Natural killer cell (primary cell): Measurements from ENCODE around the gene COPS9. TPM values are rescaled to one million over a fixed set of nuclear protein-coding genes. Genes with fewer than 3 reads are reported as not detected.

Source experiments
- ATAC-seq, 3 donors: fragments of 150-1000 bp in 2 of 3; fragments of 200-7000 bp in 1 of 3; cut with Tn5 transposase; 1 replicate in 1 of 3; 2 replicates in 2 of 3; pipeline ENCODE4 v1.10.0; 2021; ENCODE audit warnings: mild to moderate bottlenecking in 2 of 3, moderate library complexity in 2 of 3
- DNase-seq, 2 donors: peaks; one replicate each; pipeline versions ENCODE4 v3.0.0 to v3.0.0-alpha.2; 2013 to 2021; ENCODE audit warnings: mixed read lengths in 1 of 2
- H3K27ac ChIP-seq: one replicate; pipeline ENCODE4 v1.5.1; 2013; ENCODE audit warnings: mild to moderate bottlenecking, low read length
- H3K27me3 ChIP-seq: one replicate; pipeline ENCODE4 v1.6.1; 2013; ENCODE audit warnings: low read length; ENCODE audit not compliant: control insufficient read depth, insufficient read depth
- H3K36me3 ChIP-seq: one replicate; pipeline ENCODE4 v1.6.1; 2013; ENCODE audit warnings: low read length; ENCODE audit not compliant: control insufficient read depth, insufficient read depth
- H3K4me1 ChIP-seq: one replicate; pipeline ENCODE4 v1.6.1; 2013; ENCODE audit warnings: low read length; ENCODE audit not compliant: control insufficient read depth, insufficient read depth
- H3K4me3 ChIP-seq: one replicate; pipeline ENCODE4 v1.5.1; 2013; ENCODE audit warnings: low read length
- H3K9me3 ChIP-seq: one replicate; pipeline ENCODE4 v1.6.1; 2013; ENCODE audit warnings: low read length; ENCODE audit not compliant: control insufficient read depth, insufficient read depth
- H3K27ac Mint-ChIP-seq, 2 donors: one replicate each; pipeline ENCODE4 v1.8.0; 2022; ENCODE audit warnings: mild to moderate bottlenecking in 2 of 2, mixed read lengths in 2 of 2, moderate library complexity in 1 of 2
- H3K27me3 Mint-ChIP-seq, 2 donors: one replicate each; pipeline ENCODE4 v1.8.0; 2022; ENCODE audit warnings: low read depth in 2 of 2, mixed read lengths in 2 of 2
- H3K36me3 Mint-ChIP-seq: one replicate; pipeline ENCODE4 v1.8.0; 2022; ENCODE audit warnings: mixed read lengths
- H3K4me1 Mint-ChIP-seq, 2 donors: one replicate each; pipeline ENCODE4 v1.8.0; 2022; ENCODE audit warnings: mixed read lengths in 2 of 2
- H3K4me3 Mint-ChIP-seq: one replicate; pipeline ENCODE4 v1.8.0; 2022; ENCODE audit warnings: mild to moderate bottlenecking, moderate library complexity, mixed read lengths
- H3K9me3 Mint-ChIP-seq, 2 donors: one replicate each; pipeline ENCODE4 v1.8.0; 2022; ENCODE audit warnings: mixed read lengths in 2 of 2
- CTCF ChIP-seq: fragments of 200-600 bp; IDR thresholded peaks from one replicate; pipeline ENCODE4 v1.8.0; 2022; ENCODE audit warnings: antibody characterized with exemption
- WGBS: methylation state at CpG from one replicate; pipeline ENCODE4 v1.1.7; 2013; ENCODE audit warnings: missing lambda C conversion rate; ENCODE audit not compliant: insufficient coverage; 5-methylcytosine and 5-hydroxymethylcytosine counted together
- intact Hi-C: fragments of 100-400 bp; cut with micrococcal nuclease; formaldehyde crosslinking; loops from one replicate; pipeline ENCODE4 v1.14.2; 2022
- total RNA-seq, 4 donors: library from RNA; stranded (reverse); fragments of 120-200 nt in 1 of 4; gene quantifications; one replicate each; pipeline versions ENCODE4 v1.2.3 to v1.2.4, GENCODE V29; 2013 to 2022

Gene COPS9
- total RNA-seq, 3 donors from 2014 or later (not counting 1 experiment from before 2014, with no cell fraction given), result 51.5 to 76.5 (median 53.5) TPM

GRCh38 chr2:240131296-240131695, 4.8 kb downstream of the COPS9 start:
- Mint-ChIP-seq H3K27me3 (no peaks in the 10 kb centered on the region), H3K9me3 (no peaks in the 10 kb centered on the region), H3K4me3 (no peak overlapping the region), H3K27ac (no peak overlapping the region), H3K4me1 (peaks cover 21 to 28% of the 10 kb centered on the region in 2 donors), H3K36me3 (no peaks in the 10 kb centered on the region)
- intact Hi-C loops, result no loop called here
- no peak for TF ChIP-seq CTCF
- peak in 1 of 2 donors; percentile 15 for DNase-seq
- 98% methylated on average over 16 of the region's 16 CpGs for WGBS
- Histone ChIP-seq H3K27ac (no peak overlapping the region), H3K4me1 (peaks cover 16% of the 10 kb centered on the region), H3K4me3 (no peak overlapping the region), H3K27me3 (no peaks in the 10 kb centered on the region), H3K36me3 (peaks cover 48% of the 10 kb centered on the region), H3K9me3 (no peaks in the 10 kb centered on the region)
- no peak for ATAC-seq

- Histone ChIP-seq H3K4me1 (peaks cover 14% of the 10 kb centered on the region), H3K36me3 (peaks cover 48% of the 10 kb centered on the region), H3K27ac (no peak overlapping the region), H3K9me3 (no peaks in the 10 kb centered on the region), H3K27me3 (no peaks in the 10 kb centered on the region), H3K4me3 (no peak overlapping the region)
- Mint-ChIP-seq H3K36me3 (no peaks in the 10 kb centered on the region), H3K9me3 (no peaks in the 10 kb centered on the region), H3K4me3 (no peak overlapping the region), H3K27ac (no peak overlapping the region), H3K4me1 (peaks cover 18 to 21% of the 10 kb centered on the region in 2 donors), H3K27me3 (no peaks in the 10 kb centered on the region)
- 94% methylated on average over 22 of the region's 23 CpGs for WGBS
- DNase-seq (no peak), ATAC-seq (no peak)
- TF ChIP-seq CTCF, result no peak
- intact Hi-C loops, result no loop called here
Measured at GRCh38 chr2:240130393-240131195, 5.5 kb downstream of the COPS9 start.

GRCh38 chr2:240129731-240130392, 6.2 kb downstream of the COPS9 start:
- H3K9me3 Mint-ChIP-seq, result no peaks in the 10 kb centered on the region
- Histone ChIP-seq H3K36me3 (peaks cover 48% of the 10 kb centered on the region), H3K27ac (no peak overlapping the region), H3K27me3 (no peaks in the 10 kb centered on the region), H3K9me3 (no peaks in the 10 kb centered on the region), H3K4me1 (peaks cover 7% of the 10 kb centered on the region), H3K4me3 (no peak overlapping the region)
- no peak overlapping the region for H3K27ac Mint-ChIP-seq
- WGBS, result 96% methylated on average over 22 of the region's 22 CpGs
- no peak for ATAC-seq
- TF ChIP-seq CTCF, result no peak
- no peaks in the 10 kb centered on the region for H3K27me3 Mint-ChIP-seq
- DNase-seq, result peak in 1 of 2 donors; percentile 6
- H3K36me3 Mint-ChIP-seq, result no peaks in the 10 kb centered on the region
- peaks cover 11 to 13% of the 10 kb centered on the region in 2 donors for H3K4me1 Mint-ChIP-seq
- intact Hi-C loops, result no loop called here
- no peak overlapping the region for H3K4me3 Mint-ChIP-seq
